K562 (cell line): Measurements from ENCODE around the gene MRPL27. TPM values are rescaled to one million over a fixed set of nuclear protein-coding genes. Genes with fewer than 3 reads are reported as not detected.

Source experiments
- CREB1 ChIP-seq, 2 experiments: sonication (generic) in 1 of 2; formaldehyde crosslinking in 1 of 2; IDR thresholded peaks; 2 replicates each; pipeline versions ENCODE4 v1.6.1 to v1.8.0; 2012 to 2022; ENCODE audit warnings: inconsistent platforms in 1 of 2, mild to moderate bottlenecking in 1 of 2, missing genetic modification reagents in 1 of 2, moderate library complexity in 1 of 2
- HNRNPLL ChIP-seq: fragments of 200-400 bp; formaldehyde crosslinking; IDR thresholded peaks from 2 replicates; pipeline ENCODE4 v1.6.1; 2017; ENCODE audit warnings: low read length, low read depth, mild to moderate bottlenecking; ENCODE audit not compliant: poor library complexity, severe bottlenecking
- MAZ ChIP-seq, 2 experiments: fragments of 450-650 bp in 1 of 2; sonication (generic) in 1 of 2; formaldehyde crosslinking; IDR thresholded peaks in 1 of 2; conservative IDR thresholded peaks in 1 of 2; 2 replicates each; pipeline versions ENCODE4 v1.4.0 to v1.5.0; 2020; ENCODE audit warnings: mild to moderate bottlenecking in 1 of 2, missing genetic modification reagents in 1 of 2
- MNT ChIP-seq, 2 experiments: fragments of 450-650 bp; conservative IDR thresholded peaks; 2 replicates each; pipeline ENCODE4 v1.6.1; 2017; ENCODE audit warnings: mild to moderate bottlenecking in 2 of 2, moderate library complexity in 2 of 2
- NFIC ChIP-seq: fragments of 450-650 bp; IDR thresholded peaks from 2 replicates; pipeline ENCODE4 v1.6.1; 2017; ENCODE audit warnings: mild to moderate bottlenecking, inconsistent platforms
- SMARCA4 ChIP-seq: fragments of 450-650 bp; IDR thresholded peaks from 2 replicates; pipeline ENCODE4 v1.6.1; 2016
- ZBTB40 ChIP-seq, 2 experiments: fragments of 450-650 bp in 1 of 2; sonication (generic) in 1 of 2; formaldehyde crosslinking in 1 of 2; IDR thresholded peaks; 2 replicates each; pipeline versions ENCODE4 v1.7.1 to v1.9.0; 2016 to 2022; ENCODE audit warnings: inconsistent platforms in 1 of 2, mild to moderate bottlenecking in 1 of 2, missing genetic modification reagents in 1 of 2
- ZKSCAN8 ChIP-seq: fragments of 200-800 bp; sonication (Bioruptor generic); IDR thresholded peaks from 2 replicates; pipeline ENCODE4 v1.6.1; 2016; ENCODE audit warnings: missing genetic modification characterization, missing compliant biosample characterization
- ZNF699 ChIP-seq: fragments of 250-450 bp; sonication (Bioruptor Pico); IDR thresholded peaks from 2 replicates; pipeline ENCODE4 v1.8.0; 2021; ENCODE audit warnings: mild to moderate bottlenecking, moderate library complexity; ENCODE audit not compliant: insufficient replicate concordance
- polyA plus RNA-seq, 8 experiments: library from polyadenylated mRNA; depleted of rRNA in 4 of 8; stranded (reverse) in 5 of 8; unstranded in 3 of 8; fragments of >200 nt; fragmentation: Nextera tagmentation in 2 of 8; fragmentation: Illumina TruSeq in 1 of 8; extraction: Ambion mirVana in 2 of 8; extraction: Trizol in 1 of 8; gene quantifications; 2 replicates each; pipeline versions ENCODE4 v1.2.1 to v1.2.3, GENCODE V29; 2011 to 2014; ENCODE audit warnings: inconsistent platforms in 1 of 8, missing spikeins in 1 of 8
- total RNA-seq, 7 experiments: library from RNA; depleted of rRNA in 6 of 7; stranded (reverse); fragments of >200 nt in 6 of 7; fragmentation: Illumina TruSeq in 2 of 7; extraction: Trizol in 2 of 7; gene quantifications; 2 replicates each; pipeline versions ENCODE4 v1.2.1 to v1.2.3, GENCODE V29; 2011 to 2021; ENCODE audit warnings: low replicate concordance in 1 of 7
- TF ChIP-seq, protein P1 (sequence below), 3 experiments: IDR thresholded peaks in 2 of 3; conservative IDR thresholded peaks in 1 of 3; 2 replicates each; pipeline ENCODE4 v1.5.1; 2011 to 2012; ENCODE audit warnings: low read length in 3 of 3, mild to moderate bottlenecking in 3 of 3, control low read depth in 2 of 3, improper control_type of control experiment in 1 of 3, inconsistent platforms in 1 of 3, low read depth in 1 of 3, mixed read lengths in 1 of 3, moderate library complexity in 1 of 3; ENCODE audit not compliant: insufficient read depth in 2 of 3
- TF ChIP-seq, protein P2 (sequence below): fragments of 450-650 bp; formaldehyde crosslinking; IDR thresholded peaks from 2 replicates; pipeline ENCODE4 v1.4.0; 2022; ENCODE audit warnings: missing genetic modification characterization

MRPL27 gene
- total and polyA plus RNA-seq, 9 of the 15 experiments (the other 6 are each of a cell fraction or from before 2014, with no cell fraction given), result 96.3 to 401 (median 142) TPM

GRCh38 chr17:50421308-50422051 is 48.5 kb upstream of the MRPL27 start (continued):
- TF ChIP-seq ZBTB40 (IDR thresholded peaks at IDR 0.05) (peak; percentile 36; the same call in 1 of the 2 replicates), ZBTB40 (CRISPR knock-in tag; IDR thresholded peaks at IDR 0.05) (no peak), ZKSCAN8 (CRISPR knock-in tag) (no peak), NFIC (peak; percentile 51), MNT (conservative IDR thresholded peaks at IDR 0.05) (0 out of 4 replicates have a peak, but pooled peaks of 1 of the 2 experiments have one; percentile 21), HNRNPLL (no peak), ZNF699 (CRISPR knock-in tag) (no peak), SMARCA4 (0 out of 2 replicates have a peak, but pooled peaks have one; percentile 25), MAZ (CRISPR knock-in tag; conservative IDR thresholded peaks at IDR 0.05 in 1 of 2, IDR thresholded peaks at IDR 0.05 in 1 of 2) (no peak), CREB1 (IDR thresholded peaks at IDR 0.05) (no peak), CREB1 (CRISPR knock-in tag; IDR thresholded peaks at IDR 0.05) (no peak)
- TF ChIP-seq, protein P1, sequence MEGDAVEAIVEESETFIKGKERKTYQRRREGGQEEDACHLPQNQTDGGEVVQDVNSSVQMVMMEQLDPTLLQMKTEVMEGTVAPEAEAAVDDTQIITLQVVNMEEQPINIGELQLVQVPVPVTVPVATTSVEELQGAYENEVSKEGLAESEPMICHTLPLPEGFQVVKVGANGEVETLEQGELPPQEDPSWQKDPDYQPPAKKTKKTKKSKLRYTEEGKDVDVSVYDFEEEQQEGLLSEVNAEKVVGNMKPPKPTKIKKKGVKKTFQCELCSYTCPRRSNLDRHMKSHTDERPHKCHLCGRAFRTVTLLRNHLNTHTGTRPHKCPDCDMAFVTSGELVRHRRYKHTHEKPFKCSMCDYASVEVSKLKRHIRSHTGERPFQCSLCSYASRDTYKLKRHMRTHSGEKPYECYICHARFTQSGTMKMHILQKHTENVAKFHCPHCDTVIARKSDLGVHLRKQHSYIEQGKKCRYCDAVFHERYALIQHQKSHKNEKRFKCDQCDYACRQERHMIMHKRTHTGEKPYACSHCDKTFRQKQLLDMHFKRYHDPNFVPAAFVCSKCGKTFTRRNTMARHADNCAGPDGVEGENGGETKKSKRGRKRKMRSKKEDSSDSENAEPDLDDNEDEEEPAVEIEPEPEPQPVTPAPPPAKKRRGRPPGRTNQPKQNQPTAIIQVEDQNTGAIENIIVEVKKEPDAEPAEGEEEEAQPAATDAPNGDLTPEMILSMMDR (IDR thresholded peaks at IDR 0.05 in 2 of 3, conservative IDR thresholded peaks at IDR 0.05 in 1 of 3; ENCODE audit: insufficient read depth in 2 of 3, low read depth in 1 of 3, low read length in 3 of 3), result no peak
- TF ChIP-seq, protein P2, sequence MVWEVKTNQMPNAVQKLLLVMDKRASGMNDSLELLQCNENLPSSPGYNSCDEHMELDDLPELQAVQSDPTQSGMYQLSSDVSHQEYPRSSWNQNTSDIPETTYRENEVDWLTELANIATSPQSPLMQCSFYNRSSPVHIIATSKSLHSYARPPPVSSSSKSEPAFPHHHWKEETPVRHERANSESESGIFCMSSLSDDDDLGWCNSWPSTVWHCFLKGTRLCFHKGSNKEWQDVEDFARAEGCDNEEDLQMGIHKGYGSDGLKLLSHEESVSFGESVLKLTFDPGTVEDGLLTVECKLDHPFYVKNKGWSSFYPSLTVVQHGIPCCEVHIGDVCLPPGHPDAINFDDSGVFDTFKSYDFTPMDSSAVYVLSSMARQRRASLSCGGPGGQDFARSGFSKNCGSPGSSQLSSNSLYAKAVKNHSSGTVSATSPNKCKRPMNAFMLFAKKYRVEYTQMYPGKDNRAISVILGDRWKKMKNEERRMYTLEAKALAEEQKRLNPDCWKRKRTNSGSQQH (CRISPR knock-in tag), result no peak
